Upper lobe of right lung (tissue), 1 donor: ENCODE measurements around the gene SMIM38. TPM values are rescaled to one million over a fixed set of nuclear protein-coding genes. Genes with fewer than 3 reads are reported as not detected.
A peak's percentile ranks its signal among the peaks of the same experiment; 100 is the strongest.

ENCODE experiments used
- ATAC-seq: fragments of 200-7000 bp; cut with Tn5 transposase; one replicate; pipeline ENCODE4 v1.9.1; 2020; ENCODE audit warnings: mild to moderate bottlenecking, moderate library complexity
- DNase-seq: peaks from one replicate; pipeline ENCODE4 v3.0.0-alpha.2; 2020
- H3K27ac ChIP-seq: fragments of 200-600 bp; one replicate; pipeline ENCODE4 v1.8.0; 2022
- H3K27me3 ChIP-seq: fragments of 200-600 bp; one replicate; pipeline ENCODE4 v1.8.0; 2022; ENCODE audit warnings: mild to moderate bottlenecking
- H3K36me3 ChIP-seq: fragments of 200-600 bp; one replicate; pipeline ENCODE4 v1.8.0; 2022
- H3K4me1 ChIP-seq: fragments of 200-600 bp; one replicate; pipeline ENCODE4 v1.8.0; 2022
- H3K4me3 ChIP-seq: fragments of 200-600 bp; one replicate; pipeline ENCODE4 v1.8.0; 2022; ENCODE audit warnings: mild to moderate bottlenecking
- H3K9me3 ChIP-seq: fragments of 200-600 bp; one replicate; pipeline ENCODE4 v1.8.0; 2022
- intact Hi-C: fragments of 100-400 bp; cut with DNase I; formaldehyde crosslinking; loops from one replicate; pipeline ENCODE4 v1.11.0; 2022
- total RNA-seq: library from RNA; stranded (reverse); fragmentation: NEBNext Ultra II Directional; extraction: Animal tissue kit (Norgen Biotek cat#: 25700); gene quantifications from one replicate; pipeline ENCODE4 v1.2.1, GENCODE V29; 2021
- TF ChIP-seq, protein P1 (sequence below): fragments of 200-600 bp; IDR thresholded peaks from one replicate; pipeline ENCODE4 v1.8.0; 2022; ENCODE audit warnings: antibody characterized with exemption
- donor health status: DM: no; HTN: yes; CAD: no; lungs with severe emphysema.

The SMIM38 gene
- total RNA-seq, 1 donor from 2014 or later, result not detected

DNA sequence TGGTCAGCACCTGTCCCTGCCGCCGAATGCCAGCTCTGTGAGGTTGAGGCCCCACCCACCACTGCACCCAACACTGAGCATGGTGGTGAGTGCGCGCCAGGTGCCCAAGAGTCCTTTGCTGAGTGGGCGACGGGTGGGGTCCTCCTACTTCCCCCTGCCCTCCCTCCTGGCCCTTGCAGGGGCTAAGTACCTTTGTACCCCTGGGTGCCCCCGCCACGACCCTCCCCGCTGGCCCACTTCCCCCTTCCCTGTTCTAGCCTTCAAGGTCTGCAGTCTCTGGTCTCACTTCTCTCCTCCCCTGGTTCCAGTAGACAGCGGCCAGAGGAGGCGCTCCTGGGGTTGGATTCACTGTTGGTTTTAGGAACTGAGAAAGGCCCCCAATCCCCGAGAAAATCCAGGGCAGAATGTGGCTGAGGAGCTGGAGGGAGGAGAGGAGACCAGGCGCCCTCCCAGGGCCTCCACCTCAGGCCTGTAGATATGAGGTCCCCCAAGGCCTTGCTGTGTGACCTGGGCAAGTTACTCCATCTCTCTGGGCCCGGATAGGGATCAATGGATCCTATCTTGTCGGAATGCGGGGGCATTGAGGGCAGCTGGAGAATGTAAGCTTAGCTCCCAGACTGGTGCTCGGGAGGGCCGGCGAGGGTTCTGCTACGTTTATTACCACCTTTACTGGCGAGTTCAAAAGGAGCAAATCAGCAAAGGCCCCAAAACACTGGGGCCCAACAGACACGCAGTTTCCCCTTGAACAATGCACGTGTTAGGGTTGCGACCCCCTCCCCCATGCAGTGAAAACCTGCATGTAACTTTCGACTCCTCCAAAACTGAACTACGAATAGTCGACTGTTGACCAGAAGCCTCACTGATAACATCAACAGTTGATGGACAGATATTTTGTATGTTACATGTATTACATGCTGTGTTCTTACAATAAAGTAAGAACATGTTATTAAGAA lies 31.9 kb upstream of the SMIM38 start:
- intact Hi-C loops, result no loop called here
- H3K4me1 ChIP-seq, result peaks cover 24% of the 10 kb centered on the region
- TF ChIP-seq, protein P1, sequence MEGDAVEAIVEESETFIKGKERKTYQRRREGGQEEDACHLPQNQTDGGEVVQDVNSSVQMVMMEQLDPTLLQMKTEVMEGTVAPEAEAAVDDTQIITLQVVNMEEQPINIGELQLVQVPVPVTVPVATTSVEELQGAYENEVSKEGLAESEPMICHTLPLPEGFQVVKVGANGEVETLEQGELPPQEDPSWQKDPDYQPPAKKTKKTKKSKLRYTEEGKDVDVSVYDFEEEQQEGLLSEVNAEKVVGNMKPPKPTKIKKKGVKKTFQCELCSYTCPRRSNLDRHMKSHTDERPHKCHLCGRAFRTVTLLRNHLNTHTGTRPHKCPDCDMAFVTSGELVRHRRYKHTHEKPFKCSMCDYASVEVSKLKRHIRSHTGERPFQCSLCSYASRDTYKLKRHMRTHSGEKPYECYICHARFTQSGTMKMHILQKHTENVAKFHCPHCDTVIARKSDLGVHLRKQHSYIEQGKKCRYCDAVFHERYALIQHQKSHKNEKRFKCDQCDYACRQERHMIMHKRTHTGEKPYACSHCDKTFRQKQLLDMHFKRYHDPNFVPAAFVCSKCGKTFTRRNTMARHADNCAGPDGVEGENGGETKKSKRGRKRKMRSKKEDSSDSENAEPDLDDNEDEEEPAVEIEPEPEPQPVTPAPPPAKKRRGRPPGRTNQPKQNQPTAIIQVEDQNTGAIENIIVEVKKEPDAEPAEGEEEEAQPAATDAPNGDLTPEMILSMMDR, result no peak
- no peak overlapping the region for H3K4me3 ChIP-seq
- no peaks in the 10 kb centered on the region for H3K27me3 ChIP-seq
- H3K27ac ChIP-seq, result peak overlapping the region; percentile 81
- ATAC-seq (peak; percentile 1), DNase-seq (peak; percentile 66)
- H3K36me3 ChIP-seq, result no peaks in the 10 kb centered on the region
- no peaks in the 10 kb centered on the region for H3K9me3 ChIP-seq

DNA sequence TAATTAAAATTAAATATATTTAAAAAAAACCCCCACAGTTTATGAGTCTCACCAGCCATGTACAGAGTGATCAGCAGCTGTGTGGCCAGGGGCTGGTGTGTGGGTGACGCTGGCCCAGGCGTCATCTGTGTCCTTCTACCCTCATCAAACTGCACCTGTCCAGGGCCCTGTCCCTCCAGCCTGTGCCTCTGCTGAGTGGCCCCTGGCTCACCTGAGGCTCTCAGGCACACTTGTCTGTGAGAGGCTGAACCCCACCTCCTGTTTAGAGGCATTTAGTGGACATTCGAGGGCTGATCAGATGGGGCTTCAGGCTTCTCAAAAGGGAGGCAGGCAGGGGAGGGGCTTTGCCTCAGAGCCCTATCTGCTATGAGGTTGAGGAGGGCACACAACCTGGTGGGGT lies 29.9 kb upstream of the SMIM38 start:
- H3K4me3 ChIP-seq, result no peak overlapping the region
- intact Hi-C loops, result no loop called here

DNA sequence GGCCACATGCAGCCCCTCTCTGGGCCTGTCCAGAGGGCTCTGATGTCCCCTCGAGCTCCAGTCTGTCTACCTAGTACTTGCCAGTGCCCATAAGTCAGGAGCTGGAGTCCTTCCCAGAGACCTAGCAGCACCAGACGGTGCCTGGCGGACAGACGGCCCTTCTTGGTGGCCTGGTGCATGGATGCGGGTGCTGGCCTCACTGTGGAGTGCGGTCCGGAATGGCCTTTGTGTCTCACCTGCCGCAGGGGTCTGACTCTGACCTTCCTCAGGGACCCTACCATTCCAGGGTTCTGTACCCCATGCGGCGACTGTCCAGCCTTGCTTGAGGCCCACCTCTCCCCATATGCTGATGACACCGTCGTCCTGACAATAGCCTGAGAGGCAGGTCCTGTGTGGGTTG lies 29.4 kb upstream of the SMIM38 start:
- H3K4me1 ChIP-seq, result peaks cover 24% of the 10 kb centered on the region
- H3K27me3 ChIP-seq, result no peaks in the 10 kb centered on the region
- ATAC-seq (no peak), DNase-seq (peak; percentile 46)
- H3K9me3 ChIP-seq, result no peaks in the 10 kb centered on the region
- intact Hi-C loops, result no loop called here
- TF ChIP-seq, protein P1, result no peak
- H3K4me3 ChIP-seq, result no peak overlapping the region
- H3K36me3 ChIP-seq, result no peaks in the 10 kb centered on the region
- H3K27ac ChIP-seq, result no peak overlapping the region

More for the DNA sequence above, 29.9 kb upstream of the SMIM38 start:
- Histone ChIP-seq H3K9me3 (no peaks in the 10 kb centered on the region), H3K27me3 (no peaks in the 10 kb centered on the region), H3K27ac (no peak overlapping the region), H3K36me3 (no peaks in the 10 kb centered on the region), H3K4me1 (peaks cover 24% of the 10 kb centered on the region)
- DNase-seq (peak; percentile 47), ATAC-seq (no peak)
- TF ChIP-seq, protein P1, result no peak

DNA sequence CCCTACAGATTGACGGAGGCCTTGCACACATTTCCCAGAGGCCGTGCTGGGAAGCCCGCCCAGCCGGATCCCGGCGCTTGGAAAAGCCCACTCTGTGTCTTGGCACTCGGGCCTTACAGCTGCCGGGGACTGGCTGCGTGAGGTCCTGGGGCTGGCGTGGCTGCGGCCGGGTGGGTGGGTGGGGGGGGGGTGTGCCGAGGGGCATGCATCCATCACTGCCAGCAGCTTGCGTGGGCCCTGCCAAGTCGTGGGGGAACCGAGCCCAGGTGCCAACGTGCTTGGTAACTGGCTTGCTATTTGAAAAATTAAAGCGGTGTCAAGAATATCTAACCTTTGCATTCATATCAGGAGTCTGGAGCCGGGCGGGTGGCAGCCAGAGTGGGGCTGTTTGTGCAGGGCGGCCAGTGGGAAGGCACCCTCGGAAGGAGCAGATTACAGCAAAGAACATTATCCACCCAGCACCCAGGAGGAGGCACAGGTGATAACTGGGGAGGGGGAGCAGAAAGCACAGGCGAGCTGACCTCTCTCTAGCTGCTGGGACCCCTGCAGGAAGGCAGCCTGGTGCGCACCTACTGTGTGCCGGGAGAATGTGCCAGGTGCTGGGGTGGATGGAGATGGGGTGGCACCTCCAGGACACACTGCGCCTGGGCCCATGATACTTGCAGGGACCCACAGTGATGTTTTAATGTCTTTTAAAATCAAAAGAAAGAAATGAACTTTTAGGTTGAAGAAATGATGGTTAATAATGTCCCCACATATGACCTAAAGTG lies 28.5 kb upstream of the SMIM38 start:
- Histone ChIP-seq H3K27me3 (no peaks in the 10 kb centered on the region), H3K27ac (no peak overlapping the region), H3K4me3 (no peak overlapping the region), H3K4me1 (peaks cover 25% of the 10 kb centered on the region), H3K36me3 (no peaks in the 10 kb centered on the region), H3K9me3 (no peaks in the 10 kb centered on the region)
- intact Hi-C loops, result no loop called here
- DNase-seq (peak; percentile 53), ATAC-seq (no peak)
- TF ChIP-seq, protein P1, result no peak

DNA sequence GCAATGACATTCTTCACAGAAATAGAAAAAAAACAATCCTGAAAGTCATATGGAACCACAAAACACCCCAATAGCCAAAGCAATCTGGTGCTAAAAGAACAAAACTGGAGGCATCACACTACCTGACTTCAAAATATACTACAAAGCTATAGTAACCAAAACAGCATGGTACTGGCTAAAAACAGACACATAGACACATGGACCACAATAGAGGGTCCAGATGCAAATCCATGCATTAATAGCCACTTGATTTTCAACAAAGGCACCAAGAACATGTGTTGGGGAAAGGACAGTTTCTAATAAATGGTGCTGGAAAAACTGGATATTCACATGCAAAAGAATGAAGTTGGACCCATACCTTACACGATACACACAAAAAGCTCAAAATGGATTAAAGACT lies 27.9 kb upstream of the SMIM38 start:
- Histone ChIP-seq H3K9me3 (no peaks in the 10 kb centered on the region), H3K4me1 (peaks cover 18% of the 10 kb centered on the region), H3K27me3 (no peaks in the 10 kb centered on the region), H3K36me3 (no peaks in the 10 kb centered on the region), H3K27ac (no peak overlapping the region), H3K4me3 (no peak overlapping the region)
- TF ChIP-seq, protein P1, result no peak
- intact Hi-C loops, result no loop called here
- no peak for DNase-seq
- ATAC-seq, result no peak
